ENCODE data around the gene CMTM3.
"Not testable (repeated sequence)": the region's sequence is repeated elsewhere in the genome, so short reads cannot be mapped to it uniquely, and the experiment has no call there.

The CMTM3 gene

DNA sequence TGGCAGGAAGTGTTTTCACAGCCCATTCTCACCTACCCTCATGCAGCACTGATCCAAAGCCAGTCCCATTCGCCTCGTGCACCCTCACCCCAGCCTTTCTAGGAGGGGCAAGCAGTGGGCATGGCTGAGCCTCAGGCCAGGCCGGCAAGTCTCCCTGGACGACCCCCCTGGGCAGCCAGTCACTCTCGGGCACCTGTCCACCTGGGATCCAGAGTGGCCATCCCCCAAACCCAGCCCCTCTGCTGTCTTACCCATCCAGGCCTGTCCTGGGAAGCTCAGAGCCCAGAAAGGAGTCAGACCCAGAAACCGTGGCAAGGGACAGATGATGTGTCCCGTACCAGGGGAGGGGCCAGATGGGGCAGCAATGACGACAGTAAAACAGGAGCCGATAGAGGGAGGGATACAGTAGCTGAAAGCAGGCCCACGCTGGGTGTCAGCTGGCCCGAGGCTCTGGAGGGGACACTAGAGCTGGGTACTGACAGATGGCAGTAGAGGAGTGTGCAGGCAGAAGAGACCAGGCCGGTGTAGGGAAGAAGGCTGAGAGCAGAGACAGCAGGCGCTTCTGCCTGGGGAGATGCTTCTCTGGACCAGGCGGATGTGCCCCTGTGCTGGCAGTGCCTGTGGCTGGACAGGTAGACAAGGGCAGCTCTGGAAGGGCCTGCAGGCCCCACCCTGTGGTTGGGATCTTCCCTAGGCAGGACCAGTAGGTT is 5.8 kb downstream of the CMTM3 start:
- TF ChIP-seq ZNF274 (IDR thresholded peaks at IDR 0.05; ENCODE audit: low read depth, low read length): no peak
- no peak overlapping the region for H3K4me3 ChIP-seq (ENCODE audit: low read length)

DNA sequence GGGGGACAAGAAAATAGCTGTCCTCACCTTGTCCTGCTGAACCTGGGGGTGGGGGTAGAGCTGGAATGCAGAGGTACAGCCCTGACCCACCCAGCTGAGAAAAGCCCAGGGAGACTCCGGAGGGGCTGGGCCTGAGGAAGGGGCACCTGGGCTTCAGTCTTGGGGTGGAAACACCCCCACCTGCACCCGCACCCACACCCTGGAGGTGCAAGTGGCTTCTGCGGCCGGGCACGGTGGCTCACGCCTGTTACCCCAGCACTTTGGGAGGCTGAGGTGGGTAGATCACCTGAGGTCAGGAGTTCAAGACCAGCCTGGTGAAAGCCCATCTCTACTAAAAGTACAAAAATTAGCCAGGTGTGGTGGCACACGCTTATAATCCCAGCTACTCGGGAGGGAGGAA is 7.4 kb downstream of the CMTM3 start:
- H3K4me3 ChIP-seq (ENCODE audit: low read length): not testable (repeated sequence)

DNA sequence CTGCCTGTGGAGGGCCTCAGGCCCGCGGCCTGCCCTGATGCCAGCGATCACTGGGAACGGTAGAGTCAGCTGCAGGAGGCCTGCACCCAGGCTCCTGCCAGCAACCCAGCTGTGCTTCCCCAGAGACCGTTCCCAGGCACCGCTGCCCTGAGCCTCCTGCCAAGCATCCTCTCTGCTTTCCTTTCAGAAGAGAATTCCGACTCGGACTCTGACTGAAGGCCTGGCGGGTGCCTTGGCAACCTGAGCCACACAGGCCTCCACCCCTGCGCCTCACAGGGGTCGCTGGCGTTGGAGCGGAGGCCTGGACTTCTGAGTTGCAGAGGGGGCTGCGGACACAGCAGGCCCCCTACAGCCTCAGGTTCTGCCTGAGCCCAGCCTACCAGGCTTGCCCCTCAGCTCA is 7.9 kb downstream of the CMTM3 start:
- no peak overlapping the region for H3K4me3 ChIP-seq (ENCODE audit: low read length)
- TF ChIP-seq ZNF274 (IDR thresholded peaks at IDR 0.05; ENCODE audit: low read depth, low read length): no peak

DNA sequence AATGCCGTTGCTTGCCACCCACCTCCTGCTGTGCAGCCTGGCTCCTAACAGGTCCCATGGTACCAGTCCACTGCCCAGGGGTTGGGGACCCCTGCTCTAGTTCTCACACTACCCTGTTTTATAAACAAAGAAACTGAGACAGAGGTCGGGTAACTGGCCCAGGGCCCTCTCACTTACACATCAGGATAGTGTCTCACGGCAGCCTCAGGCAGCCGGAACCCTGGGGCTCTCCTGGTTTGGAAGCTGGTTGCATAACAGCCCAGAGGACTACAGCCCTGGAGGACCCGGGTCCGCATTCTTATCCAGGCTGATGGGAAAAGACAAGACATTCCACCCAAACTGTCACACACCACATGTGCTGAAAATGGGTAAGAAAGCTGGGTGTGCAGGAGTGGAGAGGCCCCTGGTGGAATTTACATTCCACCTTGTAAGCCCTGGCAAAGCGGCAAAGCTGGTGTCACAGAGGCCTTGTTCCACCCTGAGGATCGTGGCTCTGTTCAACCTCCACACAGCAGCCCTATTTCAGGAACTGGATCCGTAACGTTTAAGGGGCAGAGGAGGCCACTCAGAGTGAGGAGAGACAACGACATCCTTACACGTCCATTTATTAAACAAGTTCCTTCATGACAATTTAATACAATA is 9.8 kb downstream of the CMTM3 start:
- TF ChIP-seq ZNF274 (IDR thresholded peaks at IDR 0.05; ENCODE audit: low read depth, low read length): no peak
- no peak overlapping the region for H3K4me3 ChIP-seq (ENCODE audit: low read length)

DNA sequence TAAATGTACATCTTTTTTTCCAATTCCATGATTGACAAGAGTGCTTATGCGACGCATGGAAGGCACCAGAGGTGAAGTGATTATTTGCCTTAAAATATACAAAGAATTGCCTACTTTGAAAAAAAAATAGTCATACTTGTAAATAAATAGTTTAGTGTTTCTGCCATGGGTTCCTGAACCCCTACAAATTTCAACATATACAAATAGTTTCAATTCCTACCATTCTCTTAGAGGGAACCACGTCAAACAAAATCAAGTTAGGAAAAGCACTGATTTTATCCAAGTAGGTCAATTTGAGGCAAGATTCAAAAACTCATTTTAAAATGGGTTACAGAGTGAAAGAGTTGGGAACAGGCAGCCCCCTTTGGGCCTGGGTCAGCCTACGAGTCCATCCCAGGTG is 11.7 kb downstream of the CMTM3 start:
- no peak for TF ChIP-seq ZNF274 (IDR thresholded peaks at IDR 0.05; ENCODE audit: low read depth, low read length)
- no peak overlapping the region for H3K4me3 ChIP-seq (ENCODE audit: low read length)

DNA sequence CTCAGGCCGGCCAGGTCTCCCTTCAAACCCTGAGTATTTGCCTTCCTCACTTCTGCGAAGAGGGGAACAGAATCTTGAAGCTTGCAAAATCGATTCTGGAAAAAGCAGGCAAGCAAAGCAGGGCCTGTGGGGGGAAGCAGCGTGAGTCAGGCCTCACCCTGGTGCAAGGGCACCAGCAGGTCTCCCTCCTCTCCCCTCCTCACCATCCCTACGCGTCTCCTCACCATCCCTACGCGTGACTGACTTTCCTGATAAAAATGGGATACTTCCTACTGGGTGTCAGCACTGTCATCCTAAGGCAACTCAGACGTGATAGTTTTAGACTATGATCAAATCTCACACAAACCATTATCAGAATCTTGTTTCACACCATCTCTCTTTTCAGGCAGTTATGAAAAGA is 12.1 kb downstream of the CMTM3 start:
- no peak overlapping the region for H3K4me3 ChIP-seq (ENCODE audit: low read length)
- TF ChIP-seq ZNF274 (IDR thresholded peaks at IDR 0.05; ENCODE audit: low read depth, low read length): no peak

DNA sequence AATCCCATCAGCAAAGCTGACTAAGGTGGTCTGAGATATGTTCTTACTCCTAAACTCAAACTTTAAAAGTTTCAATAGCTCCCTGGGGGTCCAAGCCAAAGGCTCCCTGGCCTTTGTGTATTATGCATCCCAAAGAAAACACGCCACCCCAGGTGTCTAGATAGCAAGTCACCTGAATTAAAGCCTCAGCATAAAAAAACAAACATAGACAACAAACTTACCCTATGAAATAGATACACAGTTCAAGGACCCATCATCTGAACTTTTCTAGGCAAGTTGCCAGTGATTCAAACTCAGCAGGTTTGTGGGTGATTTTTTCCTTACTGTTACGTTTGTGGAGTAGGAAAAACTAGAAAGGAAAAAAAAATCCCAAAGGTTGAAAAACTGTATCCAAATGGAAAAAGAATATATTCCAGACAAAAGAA is 12.5 kb downstream of the CMTM3 start:
- no peak overlapping the region for H3K4me3 ChIP-seq (ENCODE audit: low read length)
- no peak for TF ChIP-seq ZNF274 (IDR thresholded peaks at IDR 0.05; ENCODE audit: low read depth, low read length)

DNA sequence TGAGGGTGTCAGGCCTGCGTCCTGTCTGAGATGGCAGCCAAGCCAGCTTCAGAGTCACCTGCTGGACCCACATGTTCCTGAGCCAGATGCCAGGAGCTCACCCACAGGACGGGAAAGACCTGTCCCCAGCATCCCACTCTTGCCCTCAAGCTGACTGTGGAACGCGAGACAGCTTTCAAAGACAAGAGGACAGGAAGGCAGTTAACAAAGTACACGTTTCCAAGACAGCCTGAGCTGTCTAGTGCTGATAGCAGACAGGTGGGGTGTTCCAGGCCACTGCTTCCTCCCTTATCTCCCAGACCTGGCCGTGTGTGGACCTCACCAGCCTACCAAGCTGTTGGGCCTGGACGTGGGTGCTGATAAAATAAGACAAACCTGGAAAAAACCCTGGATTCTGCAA is 13.2 kb downstream of the CMTM3 start:
- H3K4me3 ChIP-seq (ENCODE audit: low read length): no peak overlapping the region
- TF ChIP-seq ZNF274 (IDR thresholded peaks at IDR 0.05; ENCODE audit: low read depth, low read length): no peak

DNA sequence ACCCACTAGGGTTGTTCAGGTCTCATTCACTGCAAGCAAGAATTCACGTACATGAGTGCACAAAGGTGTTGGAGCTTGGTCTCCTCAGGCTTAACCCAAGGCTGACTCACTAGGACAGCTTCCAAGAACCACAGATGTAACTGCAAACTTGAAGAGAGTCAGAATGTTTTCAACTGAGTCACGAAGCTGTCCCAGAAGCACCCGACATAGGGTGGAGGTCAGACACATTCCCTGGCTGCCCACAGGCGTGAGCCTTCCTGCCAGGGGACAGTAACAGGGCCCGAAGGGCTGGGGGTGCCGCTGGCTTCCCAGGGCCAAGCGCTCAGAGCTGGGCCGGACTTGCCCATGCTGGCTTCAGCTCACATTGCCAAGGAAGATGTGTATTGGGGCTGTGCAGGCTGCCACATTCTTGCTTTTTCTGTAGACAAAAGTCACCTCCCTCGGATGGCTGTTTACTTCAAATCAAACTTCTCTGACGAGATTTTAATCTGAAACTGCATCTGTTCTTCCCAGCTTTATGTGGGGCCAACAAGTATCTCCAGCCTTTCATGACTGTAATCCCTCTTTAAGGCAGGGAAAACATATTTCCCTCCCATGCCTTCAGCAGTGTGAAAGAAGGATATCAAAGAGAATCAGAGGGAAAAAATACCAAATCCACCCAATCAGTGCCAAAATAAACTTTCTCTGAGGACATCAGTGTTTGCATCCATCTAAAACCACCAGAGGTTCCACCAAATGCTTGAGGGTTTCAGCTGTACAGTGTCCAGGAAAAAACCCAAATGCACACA is 14.3 kb downstream of the CMTM3 start:
- H3K4me3 ChIP-seq (ENCODE audit: low read length): no peak overlapping the region
- no peak for TF ChIP-seq ZNF274 (IDR thresholded peaks at IDR 0.05; ENCODE audit: low read depth, low read length)

DNA sequence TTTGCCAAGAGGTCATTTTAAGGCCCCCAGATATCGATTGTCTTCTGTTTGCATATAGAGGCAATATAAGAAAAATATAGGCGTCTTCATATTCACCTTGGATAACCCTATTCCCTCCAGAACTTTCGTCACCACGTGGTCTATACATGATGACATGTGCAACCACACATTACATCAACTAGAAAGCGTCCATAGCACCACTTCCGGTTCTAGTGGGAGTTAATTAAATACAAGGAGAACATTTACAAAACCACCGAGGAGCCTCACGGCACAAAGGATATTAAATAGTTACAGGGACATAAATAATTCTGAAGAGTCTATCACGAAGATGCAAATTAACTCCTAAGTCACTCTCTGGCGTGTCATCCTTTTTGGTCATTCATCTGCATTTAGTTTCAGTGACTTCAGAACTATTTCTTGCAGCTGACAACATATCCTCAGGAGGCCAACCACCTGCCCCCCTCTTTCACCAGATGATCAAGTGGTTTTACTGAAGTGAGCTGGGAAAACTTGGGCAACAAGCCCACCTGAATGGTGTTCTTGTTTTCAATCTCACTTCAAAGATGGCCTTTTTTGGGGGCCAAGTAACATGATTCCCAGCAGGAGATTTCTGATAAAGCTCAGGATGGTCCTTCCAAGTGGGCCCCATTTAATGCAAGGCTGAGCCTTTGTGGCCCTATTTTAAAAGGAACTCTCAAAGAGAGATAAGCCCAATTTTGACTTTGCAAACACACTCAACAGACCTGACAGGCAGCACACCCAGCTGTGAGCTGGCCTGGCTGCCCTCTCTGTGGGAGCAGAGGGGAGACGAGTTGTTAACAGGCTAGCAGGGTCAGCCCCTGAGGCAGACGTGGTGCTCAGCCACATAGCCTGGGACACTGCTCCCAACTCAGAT is 15.3 kb downstream of the CMTM3 start:
- no peak for TF ChIP-seq ZNF274 (IDR thresholded peaks at IDR 0.05; ENCODE audit: low read depth, low read length)
- H3K4me3 ChIP-seq (ENCODE audit: low read length): no peak overlapping the region

DNA sequence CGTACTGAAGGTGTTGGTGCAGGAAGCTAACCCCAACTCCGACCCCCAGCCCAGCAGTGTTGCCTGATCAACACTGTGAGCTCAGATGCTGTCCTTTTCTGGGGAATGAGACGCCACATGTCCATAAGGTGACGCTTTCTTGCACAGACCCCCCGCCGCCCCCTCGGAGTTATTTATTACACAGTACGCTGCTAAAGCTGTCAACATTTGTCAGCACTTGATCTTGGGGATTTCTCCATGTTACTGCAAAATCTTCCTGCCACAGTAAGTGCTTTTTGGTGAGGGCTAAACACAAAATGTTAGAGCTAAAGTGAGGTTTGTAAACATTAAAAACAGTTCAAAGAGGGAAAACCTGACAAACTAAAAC is 15.9 kb downstream of the CMTM3 start:
- TF ChIP-seq ZNF274 (IDR thresholded peaks at IDR 0.05; ENCODE audit: low read depth, low read length): no peak
- no peak overlapping the region for H3K4me3 ChIP-seq (ENCODE audit: low read length)

DNA sequence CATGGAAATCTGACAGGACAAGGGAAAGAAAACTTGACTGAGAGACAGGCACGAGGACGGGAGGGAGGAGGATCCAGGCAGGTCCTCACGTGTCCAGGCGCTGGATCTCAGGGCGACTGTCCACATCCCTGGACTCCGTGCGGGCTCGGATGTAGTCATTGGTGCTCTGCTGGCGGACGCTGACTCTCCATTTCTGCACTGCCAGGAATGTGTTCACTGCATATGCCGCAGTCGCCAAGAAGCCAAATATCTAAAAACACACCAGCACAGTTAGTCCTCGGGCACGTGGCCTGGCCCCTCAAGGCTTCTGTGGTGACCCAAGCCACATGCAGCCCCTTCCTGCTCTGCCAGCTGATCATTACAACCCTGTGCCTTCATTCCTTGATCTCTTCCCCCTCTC is 17.5 kb downstream of the CMTM3 start:
- no peak overlapping the region for H3K4me3 ChIP-seq (ENCODE audit: low read length)
- no peak for TF ChIP-seq ZNF274 (IDR thresholded peaks at IDR 0.05; ENCODE audit: low read depth, low read length)

DNA sequence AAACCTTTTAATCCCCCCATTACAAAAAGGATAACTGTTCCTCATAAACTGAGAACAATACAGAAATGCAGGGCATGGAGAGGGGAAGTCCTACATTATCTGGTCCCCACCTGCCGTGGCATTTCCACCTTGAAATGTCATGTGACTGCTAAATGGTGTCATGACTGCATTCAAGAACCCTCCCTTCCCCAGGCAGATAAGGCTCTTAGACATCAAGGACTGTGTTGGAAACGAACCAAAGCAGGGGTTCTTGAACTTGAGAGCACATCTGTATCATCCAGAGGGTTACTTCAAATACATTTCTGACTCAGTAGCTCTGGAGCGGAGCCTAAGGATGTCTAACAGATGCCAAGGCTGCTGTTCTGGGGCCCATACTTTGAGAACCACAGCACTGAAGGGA is 18.4 kb downstream of the CMTM3 start:
- H3K4me3 ChIP-seq (ENCODE audit: low read length): no peak overlapping the region
- no peak for TF ChIP-seq ZNF274 (IDR thresholded peaks at IDR 0.05; ENCODE audit: low read depth, low read length)

DNA sequence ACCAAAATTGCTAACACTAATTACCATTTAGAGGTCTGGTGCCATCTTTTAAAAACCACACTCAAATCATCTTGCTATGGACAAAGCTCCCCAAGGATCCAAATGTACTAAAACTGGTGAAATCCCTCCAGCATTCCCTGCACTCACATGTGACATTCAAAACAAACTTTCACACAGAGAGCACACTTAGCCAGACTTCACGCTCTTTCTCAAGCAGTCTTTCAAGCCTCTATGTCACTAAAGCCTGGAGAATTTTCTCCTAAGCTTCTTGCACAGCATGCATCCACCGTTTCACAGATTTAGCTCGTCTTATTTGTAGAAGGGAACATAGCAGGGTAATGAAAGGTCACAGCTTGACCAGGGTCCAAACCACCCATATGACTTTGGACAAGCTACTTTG is 19.3 kb downstream of the CMTM3 start:
- H3K4me3 ChIP-seq (ENCODE audit: low read length): no peak overlapping the region
- TF ChIP-seq ZNF274 (IDR thresholded peaks at IDR 0.05; ENCODE audit: low read depth, low read length): no peak

DNA sequence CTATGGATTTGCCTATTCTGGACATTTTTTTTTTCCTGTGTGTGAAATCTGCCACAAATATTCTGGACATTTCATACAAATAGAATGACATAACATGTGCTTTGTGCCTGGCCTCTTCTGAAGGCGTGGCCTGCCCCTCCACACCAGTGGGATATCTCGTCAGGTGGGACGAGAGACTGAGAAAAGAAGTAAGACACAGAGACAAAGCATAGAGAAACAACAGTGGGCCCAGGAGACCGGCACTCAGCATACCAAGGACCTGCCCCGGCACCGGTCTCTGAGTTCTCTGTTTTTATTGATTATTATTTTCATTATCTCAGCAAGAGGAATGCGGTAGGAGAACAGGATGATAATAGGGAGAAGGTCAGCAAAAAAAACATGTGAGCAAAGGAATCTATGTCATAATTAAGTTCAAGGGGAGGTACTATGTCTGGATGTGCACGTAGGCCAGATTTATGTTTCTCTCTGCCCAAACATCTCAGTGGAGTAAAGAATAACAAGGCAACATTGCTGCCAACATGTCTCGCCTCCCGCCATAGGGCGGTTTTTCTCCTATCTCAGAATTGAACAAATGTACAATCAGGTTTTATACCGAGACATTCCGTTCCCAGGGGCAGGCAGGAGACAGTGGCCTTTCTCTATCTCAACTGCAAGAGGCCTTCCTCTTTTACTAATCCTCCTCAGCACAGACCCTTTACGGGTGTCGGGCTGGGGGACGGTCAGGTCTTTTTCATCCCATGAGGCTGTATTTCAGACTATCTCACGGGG is 23.3 kb downstream of the CMTM3 start:
- H3K4me3 ChIP-seq (ENCODE audit: low read length): not testable (repeated sequence)

Data from GM08714 (cell line).